ENCODE measurements around the gene CROCC. TPM values are rescaled to one million over a fixed set of nuclear protein-coding genes. Genes with fewer than 3 reads are reported as not detected.
"Not testable (repeated sequence)": the region's sequence is repeated elsewhere in the genome, so short reads cannot be mapped to it uniquely, and the experiment has no call there.

Gene CROCC
- total RNA-seq, 1 donor = 13.8 TPM

DNA sequence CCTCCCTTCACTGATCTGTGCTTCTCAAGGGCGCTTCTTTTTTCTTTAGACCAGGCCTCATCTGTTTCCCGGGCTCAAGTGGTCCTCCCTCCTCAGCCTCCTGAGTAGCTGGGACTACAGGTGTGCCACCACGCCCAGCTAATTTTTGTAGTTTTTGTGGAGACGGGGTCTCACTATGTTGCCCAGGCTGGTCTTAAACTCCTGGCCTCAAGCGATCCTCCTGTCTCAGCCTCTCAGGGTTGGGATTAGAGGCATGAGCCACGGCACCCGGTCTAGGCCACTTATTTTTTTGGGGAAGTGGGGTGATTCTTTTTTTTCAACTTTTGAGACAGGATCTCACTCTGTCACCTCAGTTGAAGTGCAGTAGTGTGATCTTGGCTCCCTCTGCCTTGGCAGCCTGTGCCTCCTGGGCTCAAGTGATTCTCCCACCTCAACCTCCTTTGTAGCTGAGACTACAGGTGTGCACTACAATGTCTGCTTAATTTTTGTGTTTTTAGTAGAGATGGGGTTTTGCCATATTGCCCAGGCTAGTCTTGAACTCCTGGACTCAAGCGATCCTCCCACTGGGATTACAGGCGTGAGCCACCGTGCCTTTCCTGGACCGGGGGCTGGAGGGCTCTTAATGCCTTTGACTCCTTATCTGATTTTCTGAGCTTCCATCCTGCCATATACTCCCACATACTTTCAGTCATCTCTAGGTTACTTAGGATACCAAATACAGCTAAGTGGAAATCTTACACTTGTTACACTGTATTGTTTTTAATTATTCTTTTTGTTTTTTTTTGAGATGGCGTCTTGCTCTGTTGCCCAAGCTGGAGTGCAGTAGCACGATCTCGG is 39.8 kb downstream of the CROCC start:
- DNase-seq (ENCODE audit: low read depth) = no peak

GRCh38 chr1:16964169-16964568 is 42.4 kb downstream of the CROCC start:
- DNase-seq (ENCODE audit: low read depth); H3K4me3 ChIP-seq (ENCODE audit: low read depth, low read length): not testable (repeated sequence)

More for the DNA sequence above, 39.8 kb downstream of the CROCC start:
- no peak for TF ChIP-seq CTCF (IDR thresholded peaks at IDR 0.05; ENCODE audit: insufficient read depth, low read depth, low read length)
- H3K4me3 ChIP-seq (ENCODE audit: low read depth, low read length) = peak overlapping the region; percentile 33

GRCh38 chr1:16965486-16966067 is 43.8 kb downstream of the CROCC start:
- TF ChIP-seq CTCF (IDR thresholded peaks at IDR 0.05; ENCODE audit: insufficient read depth, low read depth, low read length) = no peak
- DNase-seq (ENCODE audit: low read depth) = no peak
- no peak overlapping the region for H3K4me3 ChIP-seq (ENCODE audit: low read depth, low read length)

DNA sequence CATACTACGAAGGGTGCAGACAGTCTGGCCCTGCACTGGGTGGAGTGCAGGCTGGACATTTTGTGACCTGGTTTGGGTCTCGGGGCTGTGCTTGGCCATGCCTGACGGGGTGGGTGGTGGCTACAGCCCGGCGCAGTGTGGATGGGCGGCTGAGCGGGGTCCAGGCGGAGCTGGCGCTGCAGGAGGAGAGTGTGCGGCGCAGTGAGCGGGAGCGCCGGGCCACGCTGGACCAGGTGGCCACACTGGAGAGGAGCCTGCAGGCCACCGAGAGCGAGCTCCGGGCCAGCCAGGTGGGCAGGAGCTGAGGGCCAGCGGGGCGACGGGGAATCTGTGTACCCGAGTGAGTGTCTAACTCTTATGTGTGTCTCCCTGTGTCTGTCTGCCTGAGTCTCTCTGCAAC is 44.6 kb downstream of the CROCC start:
- no peak for TF ChIP-seq CTCF (IDR thresholded peaks at IDR 0.05; ENCODE audit: insufficient read depth, low read depth, low read length)
- H3K4me3 ChIP-seq (ENCODE audit: low read depth, low read length) = no peak overlapping the region
- DNase-seq (ENCODE audit: low read depth) = no peak

DNA sequence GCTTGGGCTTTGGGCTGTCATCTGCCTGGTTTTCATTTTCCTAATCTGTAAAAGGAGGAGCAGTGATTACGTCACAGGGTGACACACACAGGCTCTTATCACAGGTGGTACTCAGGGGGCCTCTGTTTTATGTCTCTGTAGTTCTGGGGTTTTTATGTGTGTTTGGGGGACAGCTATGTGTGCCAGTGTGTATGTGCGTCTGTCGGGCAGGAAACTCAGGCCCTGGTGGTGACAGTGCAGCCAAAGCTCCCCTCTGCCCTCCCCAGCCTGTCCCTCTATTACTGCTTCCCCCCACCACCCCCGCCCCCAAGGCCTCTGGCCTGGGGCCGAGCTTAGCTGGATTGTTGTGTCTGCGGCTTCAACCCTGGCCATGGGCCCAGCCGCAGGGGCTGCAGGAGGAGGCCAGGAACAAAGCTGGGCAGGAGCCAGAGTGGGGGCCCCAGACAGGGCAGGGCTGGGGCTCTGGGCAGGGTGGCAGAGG is 45.4 kb downstream of the CROCC start:
- no peak for TF ChIP-seq CTCF (IDR thresholded peaks at IDR 0.05; ENCODE audit: insufficient read depth, low read depth, low read length)
- H3K4me3 ChIP-seq (ENCODE audit: low read depth, low read length) = no peak overlapping the region
- DNase-seq (ENCODE audit: low read depth) = peak; percentile 85

GRCh38 chr1:16967962-16968361 is 46.2 kb downstream of the CROCC start:
- DNase-seq (ENCODE audit: low read depth) = no peak
- no peak for TF ChIP-seq CTCF (IDR thresholded peaks at IDR 0.05; ENCODE audit: insufficient read depth, low read depth, low read length)
- H3K4me3 ChIP-seq (ENCODE audit: low read depth, low read length) = no peak overlapping the region

- TF ChIP-seq CTCF (IDR thresholded peaks at IDR 0.05; ENCODE audit: insufficient read depth, low read depth, low read length) = no peak
- H3K4me3 ChIP-seq (ENCODE audit: low read depth, low read length) = no peak overlapping the region
- no peak for DNase-seq (ENCODE audit: low read depth)
These were observed 46.6 kb downstream of the CROCC start for GRCh38 chr1:16968372-16968771.

Data from fibroblast of villous mesenchyme (primary cell).